Posterior cingulate gyrus (tissue), 11 donors: ENCODE results near the gene CORO1A.

Source experiments
- DNase-seq, 10 donors: peaks; one replicate each; pipeline versions ENCODE4 v3.0.0 to v3.0.0-alpha.2; 2020 to 2021; ENCODE audit warnings: mixed read lengths in 3 of 10
- intact Hi-C: fragments of 100-400 bp; cut with DNase I; formaldehyde crosslinking; loops from one replicate; pipeline ENCODE4 v1.15.1; 2023

Gene CORO1A

GRCh38 chr16:30183233-30184095, at the start of gene CORO1A:
Gene CORO1A (plus strand): TSS chr16:30183602. CDS start chr16:30185210, 1,608 bp downstream.
- intact Hi-C loops: no loop called here
- peak; percentile 76 to 99 (median 90) for DNase-seq

- intact Hi-C loops: no loop called here
Observed at GRCh38 chr16:30136971-30137605, 46.3 kb upstream of the CORO1A start.

DNA sequence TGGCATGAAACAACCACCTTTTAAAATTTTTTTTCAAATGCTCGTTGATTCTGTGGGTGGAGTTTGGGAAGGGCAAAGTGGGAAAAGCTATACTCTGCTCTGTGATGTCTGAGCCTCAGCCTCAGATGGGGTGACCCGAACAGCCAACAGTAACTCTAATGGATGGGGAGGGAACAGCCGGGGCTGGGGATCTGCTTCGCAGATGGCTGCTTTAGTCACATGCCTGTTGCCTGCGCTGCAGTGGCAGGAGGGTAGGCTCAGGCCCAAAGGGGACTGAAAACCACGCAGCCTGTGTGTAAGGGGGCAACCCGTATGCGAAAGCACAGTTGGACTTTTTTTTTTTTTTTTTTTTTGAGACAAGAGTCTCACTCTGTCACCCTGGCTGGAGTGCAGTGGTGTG, 45.5 kb upstream of the CORO1A start:
- intact Hi-C loops: no loop called here
- peak in 3 of 10 donors; percentile 20 to 76 (median 31) for DNase-seq

More at GRCh38 chr16:30136971-30137605, 46.3 kb upstream of the CORO1A start:
- peak in 1 of 10 donors; percentile 34 for DNase-seq

DNA sequence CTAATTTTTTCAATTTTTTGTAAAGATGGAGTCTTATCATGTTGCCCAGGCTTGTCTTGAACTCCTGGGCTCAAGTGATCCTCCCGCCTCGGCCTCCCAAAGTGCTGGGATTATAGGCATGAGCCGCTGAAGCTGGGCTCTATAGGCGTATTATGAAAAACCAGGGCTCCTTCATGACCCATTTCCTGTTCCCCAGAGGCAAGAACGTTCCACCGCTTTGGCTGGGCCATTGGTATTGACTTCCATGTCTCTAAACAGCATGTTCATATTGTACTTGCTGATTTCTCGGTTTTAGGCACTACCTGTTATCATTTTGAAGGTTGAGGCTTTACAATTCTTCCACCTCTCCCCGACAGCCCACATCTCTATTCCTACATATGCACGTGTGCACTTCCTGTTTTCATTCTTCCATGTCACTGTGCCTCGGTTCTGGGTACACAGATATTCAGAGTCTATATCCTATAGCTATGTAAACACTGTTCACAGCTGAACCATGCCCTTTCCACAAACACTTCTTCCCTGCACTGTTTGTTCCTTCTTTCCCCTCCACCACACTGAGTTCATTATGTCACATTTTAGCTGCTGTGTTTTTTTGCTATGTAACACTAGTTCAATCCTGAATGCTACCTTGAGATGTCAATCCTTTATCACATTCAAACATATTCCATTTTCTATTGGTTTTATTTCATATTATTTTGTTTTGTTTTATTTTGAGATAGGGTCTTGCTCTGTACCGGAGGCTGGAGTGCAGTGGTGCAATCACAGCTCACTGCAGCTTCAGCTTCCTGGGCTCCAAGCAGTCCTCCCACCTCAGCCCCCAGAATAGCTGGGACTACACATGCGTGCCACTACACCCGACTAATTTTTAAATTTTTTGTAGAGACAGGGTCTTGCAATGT, 43.6 kb upstream of the CORO1A start:
- intact Hi-C loops: no loop called here
- peak in 1 of 10 donors; percentile 49 for DNase-seq

GRCh38 chr16:30141750-30142149, 41.7 kb upstream of the CORO1A start:
- intact Hi-C loops: no loop called here
- peak in 1 of 10 donors; percentile 11 for DNase-seq

- intact Hi-C loops: no loop called here
- DNase-seq: peak in 2 of 10 donors; percentile 18 to 32
Observed at GRCh38 chr16:30142672-30143346, 40.6 kb upstream of the CORO1A start.

- no peak for DNase-seq
- intact Hi-C loops: no loop called here
Observed at GRCh38 chr16:30143347-30143702, 40.1 kb upstream of the CORO1A start.

GRCh38 chr16:30144017-30144416, 39.4 kb upstream of the CORO1A start:
- DNase-seq: peak in 1 of 10 donors; percentile 1
- intact Hi-C loops: no loop called here

- intact Hi-C loops: no loop called here
- DNase-seq: no peak
Observed at GRCh38 chr16:30144917-30145316, 38.5 kb upstream of the CORO1A start.

GRCh38 chr16:30145657-30146056, 37.7 kb upstream of the CORO1A start:
- intact Hi-C loops: no loop called here
- DNase-seq: no peak

DNA sequence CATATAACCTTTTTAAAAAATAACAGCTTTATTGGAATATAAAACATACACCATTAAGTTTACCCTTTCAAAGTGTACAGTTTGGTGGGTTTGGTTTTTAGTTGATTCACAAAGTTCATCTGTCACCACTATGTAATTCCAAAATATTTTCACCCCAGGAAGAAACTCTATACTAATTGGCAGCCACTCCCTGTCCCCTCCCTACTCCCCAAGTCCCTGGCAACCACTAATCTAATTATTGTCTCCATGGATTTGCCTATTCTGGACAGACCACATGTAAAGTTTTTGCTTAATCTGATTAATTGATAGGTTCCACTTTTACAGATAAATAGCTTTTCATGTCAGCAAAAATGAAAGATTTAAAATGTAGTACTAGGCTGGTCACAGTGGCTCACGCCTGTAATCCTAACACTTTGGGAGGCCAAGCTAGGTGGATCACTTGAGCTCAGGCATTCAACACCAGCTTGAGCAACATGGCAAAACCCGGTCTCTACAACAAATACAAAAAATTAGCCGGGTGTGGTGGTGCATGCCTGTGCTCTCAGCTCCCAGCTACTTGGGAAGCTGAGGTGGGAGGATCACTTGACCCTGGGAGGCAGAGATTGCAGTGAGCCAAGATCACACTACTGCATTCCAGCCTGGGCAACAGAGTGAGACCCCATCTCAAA, 35.4 kb upstream of the CORO1A start:
- DNase-seq: peak in 1 of 10 donors; percentile 8
- intact Hi-C loops: no loop called here

- intact Hi-C loops: no loop called here
- no peak for DNase-seq
Observed at GRCh38 chr16:30149250-30149930, 34.0 kb upstream of the CORO1A start.

DNA sequence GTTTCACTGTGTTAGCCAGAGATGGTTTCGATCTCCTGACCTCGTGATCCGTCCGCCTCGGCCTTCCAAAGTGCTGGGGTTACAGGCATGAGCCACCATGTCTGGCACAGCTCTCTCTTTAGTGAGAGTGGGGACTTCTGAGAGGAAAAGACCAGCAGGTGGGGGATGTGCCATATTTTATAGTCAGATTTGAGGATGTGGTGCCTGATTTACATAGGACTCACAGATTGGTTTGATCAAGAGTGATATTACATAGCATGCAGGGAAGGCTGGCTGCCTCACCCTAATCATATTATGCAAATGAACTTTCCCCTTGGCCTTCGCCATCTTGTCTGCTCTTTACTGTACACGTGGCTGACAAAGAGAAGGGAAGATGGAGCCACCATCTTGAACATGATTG, 32.3 kb upstream of the CORO1A start:
- DNase-seq: peak in 1 of 10 donors; percentile 7
- intact Hi-C loops: no loop called here

DNA sequence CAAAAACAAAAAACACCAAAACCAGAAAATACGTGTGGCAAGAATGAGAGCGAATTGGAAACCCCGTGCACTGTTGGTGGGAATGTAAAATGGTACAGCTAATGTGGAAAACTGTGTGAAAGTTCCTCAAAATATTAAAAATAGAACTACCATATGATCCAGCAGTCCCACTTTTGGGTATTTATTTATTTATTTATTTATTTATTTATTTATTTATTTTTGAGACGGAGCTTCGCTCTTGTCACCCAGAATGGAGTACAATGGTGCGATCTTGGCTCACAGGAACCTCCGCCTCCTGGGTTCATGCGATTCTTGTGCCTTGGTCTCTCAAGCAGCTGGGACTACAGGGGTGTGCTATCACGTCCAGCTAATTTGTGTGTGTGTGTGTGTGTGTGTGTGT, 30.9 kb upstream of the CORO1A start:
- DNase-seq: peak in 1 of 10 donors; percentile 20
- intact Hi-C loops: no loop called here

DNA sequence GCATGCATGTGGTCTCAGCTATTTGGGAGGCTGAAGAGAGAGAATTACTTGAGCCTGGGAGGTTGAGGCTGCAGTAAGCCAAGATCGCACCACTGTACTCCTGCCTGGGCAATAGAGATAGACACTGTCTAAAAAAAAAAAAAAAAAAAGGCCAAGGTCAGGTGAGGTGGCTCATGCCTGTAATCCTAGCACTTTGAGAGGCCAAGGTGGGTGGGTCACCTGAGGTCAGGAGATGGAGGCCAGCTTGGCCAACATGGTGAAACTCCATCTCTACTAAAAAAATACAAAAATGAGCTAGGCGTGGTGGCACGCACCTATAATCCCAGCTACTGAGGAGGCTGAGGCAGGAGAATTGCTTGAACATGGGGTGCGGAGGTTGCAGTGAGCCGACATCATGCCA, 28.2 kb upstream of the CORO1A start:
- DNase-seq: no peak
- intact Hi-C loops: no loop called here

GRCh38 chr16:30157214-30157613, 26.2 kb upstream of the CORO1A start:
- DNase-seq: peak in 1 of 10 donors; percentile 7
- intact Hi-C loops: no loop called here

DNA sequence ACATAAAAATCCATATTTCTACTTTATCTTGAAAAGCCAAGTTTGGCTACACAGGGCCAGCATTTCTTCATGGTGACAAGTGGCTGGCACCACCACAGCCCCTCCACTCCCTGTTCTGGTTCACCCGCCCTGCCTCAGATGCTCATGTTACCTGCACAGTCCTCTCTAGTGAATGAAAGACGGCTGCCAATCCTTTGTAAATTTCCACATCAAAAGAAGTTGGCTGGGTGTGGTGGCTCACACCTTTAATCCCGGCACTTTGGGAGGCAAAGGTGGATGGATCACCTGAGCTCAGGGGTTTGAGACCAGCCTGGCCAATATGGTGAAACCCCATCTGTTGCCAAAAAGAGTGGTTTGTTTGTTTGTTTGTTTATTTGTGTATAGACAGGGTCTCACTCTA, 19.9 kb upstream of the CORO1A start:
- intact Hi-C loops: no loop called here
- no peak for DNase-seq

GRCh38 chr16:30166202-30166902, 17.1 kb upstream of the CORO1A start:
- intact Hi-C loops: no loop called here
- DNase-seq: peak in 2 of 10 donors; percentile 18 to 63
